ENCODE measurements around the gene TMEM250.
A peak's percentile ranks its signal among the peaks of the same experiment; 100 is the strongest.

The TMEM250 gene

GRCh38 chr9:136119061-136119882 is 597 bp upstream of the TMEM250 start:
- TF ChIP-seq TCF12 (IDR thresholded peaks at IDR 0.05; ENCODE audit: low read depth) (no peak), YY1 (IDR thresholded peaks at IDR 0.05; ENCODE audit: low read depth) (no peak), ZBTB7A (IDR thresholded peaks at IDR 0.05; ENCODE audit: low read depth) (peak; percentile 26; the same call in 1 of the 2 replicates)

- TF ChIP-seq TEAD4 (IDR thresholded peaks at IDR 0.05) = no peak
- TF ChIP-seq YY1 (IDR thresholded peaks at IDR 0.05; ENCODE audit: low read depth) = no peak
- TF ChIP-seq NFIC (IDR thresholded peaks at IDR 0.05) = no peak
- no peak; the same call in 1 of the 2 replicates for TF ChIP-seq TAF1 (IDR thresholded peaks at IDR 0.05; ENCODE audit: low read depth)
- no peak for TF ChIP-seq RAD21 (IDR thresholded peaks at IDR 0.05; ENCODE audit: low read depth)
- TF ChIP-seq REST (IDR thresholded peaks at IDR 0.05; ENCODE audit: low read depth) = no peak
- TF ChIP-seq, protein P1, sequence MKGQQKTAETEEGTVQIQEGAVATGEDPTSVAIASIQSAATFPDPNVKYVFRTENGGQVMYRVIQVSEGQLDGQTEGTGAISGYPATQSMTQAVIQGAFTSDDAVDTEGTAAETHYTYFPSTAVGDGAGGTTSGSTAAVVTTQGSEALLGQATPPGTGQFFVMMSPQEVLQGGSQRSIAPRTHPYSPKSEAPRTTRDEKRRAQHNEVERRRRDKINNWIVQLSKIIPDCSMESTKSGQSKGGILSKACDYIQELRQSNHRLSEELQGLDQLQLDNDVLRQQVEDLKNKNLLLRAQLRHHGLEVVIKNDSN (IDR thresholded peaks at IDR 0.05) = no peak
- peak; percentile 54; the same call in 1 of the 2 replicates for TF ChIP-seq ZBTB7A (IDR thresholded peaks at IDR 0.05; ENCODE audit: low read depth)
- TF ChIP-seq EGR1 (IDR thresholded peaks at IDR 0.05) = no peak
- TF ChIP-seq EP300 (IDR thresholded peaks at IDR 0.05; ENCODE audit: borderline replicate concordance) = 0 out of 2 replicates have a peak, but pooled peaks have one; percentile 13
- TF ChIP-seq CEBPB (IDR thresholded peaks at IDR 0.05) = no peak
- no peak for TF ChIP-seq FOXM1 (IDR thresholded peaks at IDR 0.05; ENCODE audit: borderline replicate concordance, low read depth)
- TF ChIP-seq MAX (IDR thresholded peaks at IDR 0.05) = no peak
- TF ChIP-seq CREB1 (IDR thresholded peaks at IDR 0.05; ENCODE audit: low read depth) = no peak
- TF ChIP-seq TCF12 (IDR thresholded peaks at IDR 0.05; ENCODE audit: low read depth) = no peak
Measured at GRCh38 chr9:136117916-136118319, 757 bp downstream of the TMEM250 start.

DNA sequence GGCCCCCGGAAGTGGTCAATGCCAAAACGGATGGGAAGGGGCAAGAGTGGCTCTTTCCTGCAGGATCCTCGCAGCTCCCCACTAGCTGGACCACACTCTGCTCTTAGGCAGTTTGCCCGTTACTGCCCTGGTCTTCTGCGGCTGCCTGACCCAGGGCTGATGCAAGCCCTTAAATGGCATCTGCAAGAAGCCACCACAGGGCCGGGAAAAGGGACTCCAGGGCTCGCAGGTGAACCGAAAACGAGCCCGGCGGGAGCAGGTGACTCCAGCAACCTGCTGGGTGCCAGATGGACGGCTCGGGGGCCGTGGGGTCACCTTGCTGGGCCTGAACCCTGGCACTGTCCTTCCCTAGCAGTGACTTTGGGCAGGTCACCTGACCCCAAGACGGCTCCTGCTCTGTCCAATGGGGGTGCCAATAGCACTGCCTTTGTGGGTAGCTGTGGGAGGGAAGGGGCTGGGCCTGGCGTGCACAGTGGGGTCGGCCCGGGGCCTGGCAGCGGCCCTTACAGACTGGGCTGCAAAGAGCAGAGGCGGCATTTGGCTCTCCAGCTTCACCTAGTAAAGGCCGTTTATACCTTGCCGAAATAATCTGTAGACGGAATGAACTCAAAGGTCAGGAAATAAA is 1.3 kb downstream of the TMEM250 start:
- TF ChIP-seq, protein P1 (IDR thresholded peaks at IDR 0.05) = peak; percentile 76
- TF ChIP-seq EGR1 (IDR thresholded peaks at IDR 0.05) = no peak

GRCh38 chr9:136116360-136117098 is 2.1 kb downstream of the TMEM250 start:
- TF ChIP-seq TAF1 (IDR thresholded peaks at IDR 0.05; ENCODE audit: low read depth) = no peak
- no peak for TF ChIP-seq FOXM1 (IDR thresholded peaks at IDR 0.05; ENCODE audit: borderline replicate concordance, low read depth)
- no peak for TF ChIP-seq NFIC (IDR thresholded peaks at IDR 0.05)
- no peak for TF ChIP-seq TCF12 (IDR thresholded peaks at IDR 0.05; ENCODE audit: low read depth)
- no peak for TF ChIP-seq CEBPB (IDR thresholded peaks at IDR 0.05)

DNA sequence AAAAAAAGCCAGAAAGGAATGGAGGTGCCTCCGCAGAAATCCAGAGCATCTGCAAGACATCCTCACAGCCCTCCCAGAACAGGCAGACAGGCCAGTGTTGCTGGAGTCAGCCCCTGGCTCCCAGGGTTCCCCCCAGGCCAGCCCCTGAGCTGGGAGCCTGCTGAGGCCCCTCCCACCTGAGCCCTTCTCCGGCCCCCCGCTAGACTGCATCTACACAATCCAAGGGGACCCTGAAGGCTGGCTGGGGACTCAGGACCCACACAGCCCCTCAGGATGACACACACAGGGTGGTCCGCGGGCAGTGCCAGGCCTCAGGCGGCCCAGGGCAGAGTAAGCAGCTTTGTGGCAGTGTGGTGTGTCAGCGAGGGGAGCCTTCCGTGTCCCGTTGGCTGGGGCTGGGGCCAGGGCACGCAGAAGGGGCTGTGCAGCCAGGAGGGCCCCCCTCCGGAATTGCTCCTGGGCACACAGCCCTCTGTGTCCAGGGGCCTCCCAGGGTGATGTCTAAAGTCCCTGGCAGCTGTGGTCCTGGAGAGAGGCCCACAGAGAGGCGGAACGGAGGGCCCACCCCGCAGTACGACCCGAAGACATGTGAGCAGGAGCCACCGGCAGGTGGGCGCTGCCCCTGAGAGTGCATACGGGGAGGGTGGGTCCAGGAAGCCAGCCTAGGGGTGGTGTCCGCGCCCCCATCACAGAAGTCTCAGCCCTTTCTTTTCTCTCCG is 2.9 kb downstream of the TMEM250 start:
- TF ChIP-seq TEAD4 (IDR thresholded peaks at IDR 0.05) (no peak), EGR1 (IDR thresholded peaks at IDR 0.05) (no peak), CREB1 (IDR thresholded peaks at IDR 0.05; ENCODE audit: low read depth) (no peak), YY1 (IDR thresholded peaks at IDR 0.05; ENCODE audit: low read depth) (no peak), TCF12 (IDR thresholded peaks at IDR 0.05; ENCODE audit: low read depth) (no peak), MAX (IDR thresholded peaks at IDR 0.05) (no peak), CEBPB (IDR thresholded peaks at IDR 0.05) (no peak), RAD21 (IDR thresholded peaks at IDR 0.05; ENCODE audit: low read depth) (no peak), TAF1 (IDR thresholded peaks at IDR 0.05; ENCODE audit: low read depth) (no peak), REST (IDR thresholded peaks at IDR 0.05; ENCODE audit: low read depth) (no peak), ZBTB7A (IDR thresholded peaks at IDR 0.05; ENCODE audit: low read depth) (no peak), NFIC (IDR thresholded peaks at IDR 0.05) (no peak)
- TF ChIP-seq, protein P1 (IDR thresholded peaks at IDR 0.05) = no peak
